Measurements from ENCODE around the gene LRRC30. TPM values are rescaled to one million over a fixed set of nuclear protein-coding genes. Genes with fewer than 3 reads are reported as not detected.

The LRRC30 gene
- total RNA-seq, 2 donors from 2014 or later: not detected

Other genes starting within 250 kb of the LRRC30 start
- 1 to 10 TPM; 1.8 to 4.0 TPM for gene LAMA1, start 113.3 kb upstream of the LRRC30 start, total RNA-seq

Measured in posterior vena cava (tissue), 2 donors.